ENCODE data around the gene ECE2.
"Not testable (repeated sequence)": the region's sequence is repeated elsewhere in the genome, so short reads cannot be mapped to it uniquely, and the experiment has no call there.

Gene ECE2

DNA sequence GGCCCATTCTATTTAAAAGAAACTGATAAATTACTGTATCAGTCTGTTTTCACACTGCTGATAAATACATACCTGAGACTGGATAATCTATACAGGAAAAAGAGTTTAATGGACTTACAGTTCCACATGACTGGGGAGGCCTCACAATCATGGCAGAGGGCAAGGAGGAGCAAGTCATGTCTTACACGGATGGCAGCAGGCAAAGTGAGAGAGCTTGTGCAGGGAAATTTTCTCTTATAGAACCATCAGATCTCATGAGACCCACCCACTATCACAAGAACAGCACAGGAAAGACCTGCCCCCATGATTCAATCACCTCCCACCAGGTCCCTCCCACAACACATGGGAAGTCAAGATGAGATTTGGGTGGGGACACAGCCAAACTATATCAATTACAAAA is 8.6 kb upstream of the ECE2 start:
- DNase-seq (ENCODE audit: low spot score), result not testable (repeated sequence)

- DNase-seq (ENCODE audit: low spot score), result no peak
Observed at GRCh38 chr3:184272269-184272668, 3.6 kb upstream of the ECE2 start.

DNA sequence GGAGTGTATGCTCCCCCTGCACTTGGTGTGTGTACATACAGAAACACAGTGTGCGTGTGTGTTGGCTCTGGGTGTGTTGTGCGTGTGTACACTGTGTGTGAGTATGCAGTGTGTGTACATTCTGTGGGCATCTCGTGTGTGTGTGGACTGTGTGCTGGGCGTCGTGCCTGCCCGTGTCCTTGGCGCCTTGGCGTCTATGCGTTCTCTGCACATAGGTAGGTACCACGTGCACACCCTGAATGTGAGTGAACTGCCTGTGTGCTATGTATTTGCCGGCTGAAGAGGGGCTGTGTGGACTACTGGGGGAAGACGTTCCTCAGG is 481 bp upstream of the ECE2 start:
- DNase-seq (ENCODE audit: low spot score), result no peak

DNA sequence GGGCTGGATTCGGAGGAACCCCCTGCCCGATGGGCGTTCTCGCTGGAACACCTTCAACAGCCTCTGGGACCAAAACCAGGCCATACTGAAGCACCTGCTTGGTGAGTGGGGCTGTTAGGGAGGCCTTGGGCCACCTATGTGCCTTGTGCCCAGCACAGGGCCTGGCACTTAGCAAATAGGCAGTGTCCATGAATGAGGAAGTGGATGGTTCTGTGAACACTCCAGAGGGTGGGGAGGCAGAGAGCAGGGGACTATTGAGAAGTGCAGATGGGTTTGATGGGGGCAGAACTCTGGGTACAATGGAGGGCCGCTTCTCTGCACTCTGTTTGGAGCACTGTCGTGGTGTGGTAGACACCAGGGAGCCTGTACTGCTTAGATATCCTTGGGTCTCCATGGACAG is 1.5 kb downstream of the ECE2 start:
- no peak for DNase-seq (ENCODE audit: low spot score)

- DNase-seq (ENCODE audit: low spot score), result no peak
Observed at GRCh38 chr3:184282941-184283340, 7.1 kb downstream of the ECE2 start.

- DNase-seq (ENCODE audit: low spot score), result no peak
Observed at GRCh38 chr3:184283681-184284080, 7.9 kb downstream of the ECE2 start.

GRCh38 chr3:184284696-184285095 is 8.9 kb downstream of the ECE2 start:
- DNase-seq (ENCODE audit: low spot score), result no peak

DNA sequence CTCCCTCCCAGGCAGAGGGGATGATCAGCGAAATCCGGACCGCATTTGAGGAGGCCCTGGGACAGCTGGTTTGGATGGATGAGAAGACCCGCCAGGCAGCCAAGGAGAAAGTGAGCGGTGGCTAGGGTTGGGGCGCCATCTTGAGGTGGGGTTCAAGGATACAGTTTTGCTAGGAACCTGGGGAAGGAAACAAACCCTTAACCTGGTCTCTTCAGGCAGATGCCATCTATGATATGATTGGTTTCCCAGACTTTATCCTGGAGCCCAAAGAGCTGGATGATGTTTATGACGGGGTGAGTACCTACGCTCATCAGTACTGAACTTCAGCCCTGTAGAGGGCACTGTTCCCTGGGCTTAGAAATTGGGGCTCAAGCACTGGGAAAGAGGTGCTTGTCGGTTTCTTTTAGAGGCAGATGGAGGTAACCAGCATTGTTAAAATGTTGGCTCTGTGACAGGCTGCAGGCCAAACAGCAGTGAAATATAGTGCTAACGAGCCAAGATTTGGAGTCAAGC is 13.7 kb downstream of the ECE2 start:
- DNase-seq (ENCODE audit: low spot score), result peak; percentile 70

DNA sequence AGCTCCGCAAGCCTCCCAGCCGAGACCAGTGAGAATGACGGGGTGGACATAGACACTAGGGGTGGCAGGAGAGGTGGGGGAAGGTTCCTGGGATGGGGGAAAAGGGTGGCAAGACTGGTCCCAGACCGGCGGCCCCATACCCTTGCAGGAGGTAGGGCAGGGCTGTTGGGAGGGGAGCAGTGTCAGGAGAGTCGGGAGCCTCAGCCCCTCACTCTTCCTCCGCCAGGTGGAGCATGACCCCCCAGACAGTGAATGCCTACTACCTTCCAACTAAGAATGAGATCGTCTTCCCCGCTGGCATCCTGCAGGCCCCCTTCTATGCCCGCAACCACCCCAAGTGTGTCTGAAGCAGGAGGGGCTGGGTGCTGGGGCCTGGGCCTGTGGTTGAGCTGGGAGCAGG is 14.5 kb downstream of the ECE2 start:
- no peak for DNase-seq (ENCODE audit: low spot score)

DNA sequence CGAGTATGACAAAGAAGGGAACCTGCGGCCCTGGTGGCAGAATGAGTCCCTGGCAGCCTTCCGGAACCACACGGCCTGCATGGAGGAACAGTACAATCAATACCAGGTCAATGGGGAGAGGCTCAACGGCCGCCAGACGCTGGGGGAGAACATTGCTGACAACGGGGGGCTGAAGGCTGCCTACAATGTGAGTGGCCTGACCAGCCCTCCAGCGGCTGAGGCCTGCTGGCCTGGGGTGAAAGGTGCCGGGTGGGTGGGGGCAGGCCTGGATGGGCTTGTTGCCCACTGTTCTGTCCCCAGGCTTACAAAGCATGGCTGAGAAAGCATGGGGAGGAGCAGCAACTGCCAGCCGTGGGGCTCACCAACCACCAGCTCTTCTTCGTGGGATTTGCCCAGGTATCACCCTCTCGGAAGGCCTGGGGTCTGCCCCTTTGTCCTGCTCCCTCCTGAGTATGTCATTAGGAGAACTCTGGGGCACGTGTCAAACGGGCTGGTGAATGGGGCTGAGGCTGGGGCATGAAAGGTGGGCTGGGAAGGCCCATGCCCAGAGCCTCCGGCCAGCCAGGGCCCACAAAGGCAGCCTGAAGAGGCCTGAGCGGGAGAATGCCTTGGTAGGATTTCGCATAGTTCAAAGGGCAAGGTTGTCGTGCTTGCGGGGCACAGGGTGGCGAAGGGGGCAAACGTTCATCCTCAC is 15.4 kb downstream of the ECE2 start:
- no peak for DNase-seq (ENCODE audit: low spot score)

- no peak for DNase-seq (ENCODE audit: low spot score)
Observed at GRCh38 chr3:184291738-184292445, 16.1 kb downstream of the ECE2 start.

GRCh38 chr3:184295771-184296170 is 19.9 kb downstream of the ECE2 start:
- no peak for DNase-seq (ENCODE audit: low spot score)

DNA sequence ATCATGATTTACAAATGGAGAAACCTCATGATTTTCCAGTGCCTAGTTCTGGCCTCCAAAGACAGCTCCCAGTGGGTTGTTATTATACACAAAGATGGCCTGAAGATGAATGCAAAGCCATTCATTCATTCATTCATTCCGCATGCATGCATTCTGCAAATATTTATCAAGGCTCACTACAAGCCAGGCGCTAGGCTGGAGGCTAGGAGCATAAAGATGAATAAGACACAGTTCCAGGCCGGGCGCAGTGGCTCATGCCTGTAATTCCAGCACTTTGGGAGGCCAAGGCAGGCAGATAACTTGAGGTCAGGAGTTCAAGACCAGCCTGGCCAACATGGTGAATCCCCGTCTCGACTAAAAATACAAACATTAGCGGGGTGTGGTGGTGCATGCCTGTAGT is 20.8 kb downstream of the ECE2 start:
- no peak for DNase-seq (ENCODE audit: low spot score)

- peak; percentile 95 for DNase-seq (ENCODE audit: low spot score)
Observed at GRCh38 chr3:184298759-184299487, 23.1 kb downstream of the ECE2 start, which contains the start of gene PSMD2. Gene PSMD2, plus strand, starts transcription at chr3:184299241. Its CDS starts 26 bp downstream, at chr3:184299267.

- peak; percentile 60 for DNase-seq (ENCODE audit: low spot score)
Observed at GRCh38 chr3:184299488-184300377, 23.9 kb downstream of the ECE2 start.

DNA sequence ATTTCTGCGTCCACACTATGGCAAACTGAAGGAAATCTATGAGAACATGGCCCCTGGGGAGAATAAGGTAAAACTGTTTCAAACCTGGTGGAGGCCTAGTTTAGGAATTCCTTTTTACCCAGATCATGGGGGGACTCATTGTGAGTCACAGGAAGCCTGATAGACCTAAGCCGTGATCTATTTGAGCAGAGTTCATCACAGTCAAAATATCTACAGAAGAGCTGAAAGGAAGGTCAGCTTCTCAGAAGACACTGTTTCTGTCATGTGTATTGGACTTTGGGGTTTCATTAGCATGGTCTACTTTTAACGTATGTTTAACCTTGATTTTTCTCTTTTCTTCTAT is 24.5 kb downstream of the ECE2 start:
- no peak for DNase-seq (ENCODE audit: low spot score)

DNA sequence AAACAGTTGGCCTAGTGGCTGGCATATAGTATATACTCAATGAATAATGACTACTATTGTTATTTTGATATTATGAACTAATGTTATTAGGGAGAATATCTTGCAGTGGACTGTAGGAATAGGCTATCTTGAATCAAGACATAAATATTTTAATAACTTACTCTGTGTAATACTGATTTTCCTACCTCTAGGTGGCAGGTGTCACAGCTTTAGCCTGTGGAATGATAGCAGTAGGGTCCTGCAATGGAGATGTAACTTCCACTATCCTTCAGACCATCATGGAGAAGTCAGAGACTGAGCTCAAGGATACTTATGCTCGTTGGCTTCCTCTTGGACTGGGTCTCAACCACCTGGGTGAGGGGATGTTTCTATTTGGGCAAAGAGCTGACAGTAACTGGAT is 29.8 kb downstream of the ECE2 start:
- peak; percentile 74 for DNase-seq (ENCODE audit: low spot score)

DNA sequence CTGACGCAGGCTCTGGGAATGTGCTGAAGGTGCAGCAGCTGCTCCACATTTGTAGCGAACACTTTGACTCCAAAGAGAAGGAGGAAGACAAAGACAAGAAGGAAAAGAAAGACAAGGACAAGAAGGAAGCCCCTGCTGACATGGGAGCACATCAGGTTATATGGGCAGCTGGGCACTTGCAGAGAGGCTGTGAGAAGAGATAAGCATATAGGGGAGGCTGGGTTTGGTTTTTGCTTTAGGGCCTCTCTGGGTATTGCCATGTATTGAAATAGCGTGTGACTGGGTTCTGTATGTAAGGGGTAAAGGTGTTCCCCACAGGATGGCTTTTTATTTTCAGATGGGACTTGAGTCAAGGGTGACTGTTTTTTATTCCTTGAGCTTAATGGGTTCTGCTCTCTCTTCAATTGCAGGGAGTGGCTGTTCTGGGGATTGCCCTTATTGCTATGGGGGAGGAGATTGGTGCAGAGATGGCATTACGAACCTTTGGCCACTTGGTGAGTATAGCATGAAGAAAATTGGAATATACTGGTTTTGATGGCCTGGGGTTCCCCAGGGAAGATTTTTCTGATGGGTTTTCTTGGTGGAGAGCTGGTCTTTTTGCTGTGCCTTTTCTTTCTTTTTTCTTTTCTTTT is 30.6 kb downstream of the ECE2 start:
- DNase-seq (ENCODE audit: low spot score), result peak; percentile 66

DNA sequence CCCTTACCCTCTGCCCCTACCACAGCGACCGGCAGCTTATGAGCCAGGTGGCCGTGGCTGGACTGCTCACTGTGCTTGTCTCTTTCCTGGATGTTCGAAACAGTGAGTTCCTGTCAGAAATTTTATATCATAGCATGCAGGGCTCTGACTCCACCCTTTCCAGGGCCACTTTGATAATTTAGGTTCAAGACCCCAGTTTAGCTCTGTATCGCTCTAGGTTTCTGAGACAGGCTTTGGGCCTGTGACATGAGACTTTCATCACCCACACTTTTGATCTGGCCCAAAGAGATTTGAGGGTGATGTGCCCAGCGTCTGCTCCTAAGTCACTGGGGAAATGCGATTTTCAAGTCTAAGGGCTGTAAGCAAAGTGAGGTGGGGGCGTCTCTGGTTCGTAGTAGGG is 32.1 kb downstream of the ECE2 start:
- peak; percentile 50 for DNase-seq (ENCODE audit: low spot score)

- DNase-seq (ENCODE audit: low spot score), result no peak
Observed at GRCh38 chr3:184308744-184309143, 32.9 kb downstream of the ECE2 start.

GRCh38 chr3:184311633-184312032 is 35.8 kb downstream of the ECE2 start:
- DNase-seq (ENCODE audit: low spot score), result no peak

- peak; percentile 94 for DNase-seq (ENCODE audit: low spot score)
Observed at GRCh38 chr3:184314363-184314699, 38.5 kb downstream of the ECE2 start, which contains the start of gene EIF4G1. Gene EIF4G1, plus strand, starts transcription at chr3:184314606. Its CDS starts 1,191 bp downstream, at chr3:184315797.

All from hematopoietic multipotent progenitor cell treated with erythropoietin and hydrocortisone succinate and interleukin-3 and kit ligand, for 17 days (in vitro differentiated cells).